GM21786 (cell line): ENCODE results near the gene PECR.
A peak's percentile ranks its signal among the peaks of the same experiment; 100 is the strongest.

ENCODE experiments used
- ATAC-seq: cut with Tn5 transposase; IDR thresholded peaks from one replicate; pipeline ENCODE4 v1.9.1; 2021; ENCODE audit not compliant: unreplicated experiment

Gene PECR

GRCh38 chr2:216072473-216072872 lies 9.1 kb downstream of the PECR start:
- no peak for ATAC-seq

GRCh38 chr2:216071111-216071851 lies 10.3 kb downstream of the PECR start:
- no peak for ATAC-seq

- ATAC-seq: no peak
Observed at GRCh38 chr2:216070195-216070594, 11.4 kb downstream of the PECR start.

- no peak for ATAC-seq
Observed at GRCh38 chr2:216069028-216069427, 12.6 kb downstream of the PECR start.

GRCh38 chr2:216066230-216066629 lies 15.4 kb downstream of the PECR start:
- ATAC-seq: no peak

GRCh38 chr2:216064665-216065064 lies 16.9 kb downstream of the PECR start:
- ATAC-seq: no peak

- no peak for ATAC-seq
Observed at GRCh38 chr2:216064014-216064630, 17.5 kb downstream of the PECR start.

GRCh38 chr2:216059233-216059834 lies 22.3 kb downstream of the PECR start:
- no peak for ATAC-seq

- ATAC-seq: peak; percentile 82
Observed at GRCh38 chr2:216057688-216058193, 23.9 kb downstream of the PECR start.

GRCh38 chr2:216056739-216057138 lies 24.9 kb downstream of the PECR start:
- ATAC-seq: peak; percentile 38

- no peak for ATAC-seq
Observed at GRCh38 chr2:216055680-216056079, 25.9 kb downstream of the PECR start.

GRCh38 chr2:216052420-216052819 lies 29.2 kb downstream of the PECR start:
- ATAC-seq: no peak

GRCh38 chr2:216051350-216051749 lies 30.3 kb downstream of the PECR start:
- no peak for ATAC-seq

GRCh38 chr2:216049452-216049851 lies 32.2 kb downstream of the PECR start:
- ATAC-seq: no peak

- no peak for ATAC-seq
Observed at GRCh38 chr2:216047397-216047796, 34.2 kb downstream of the PECR start.

- ATAC-seq: peak; percentile 99
Observed at GRCh38 chr2:216044883-216045486, 36.6 kb downstream of the PECR start.

- no peak for ATAC-seq
Observed at GRCh38 chr2:216043949-216044348, 37.7 kb downstream of the PECR start.

- no peak for ATAC-seq
Observed at GRCh38 chr2:216041438-216041837, 40.2 kb downstream of the PECR start.

- no peak for ATAC-seq
Observed at GRCh38 chr2:216039918-216040317, 41.7 kb downstream of the PECR start.

GRCh38 chr2:216034065-216034464 lies 47.5 kb downstream of the PECR start:
- peak; percentile 32 for ATAC-seq

- ATAC-seq: peak; percentile 31
Observed at GRCh38 chr2:216033403-216033802, 48.2 kb downstream of the PECR start.
